OCI-LY3 (cell line): Measurements from ENCODE around the gene PRSS23.

Experiments
- H2AFZ ChIP-seq: fragments of 200-600, 300-600 bp; shearing (Covaris generic); 2 replicates; pipeline ENCODE4 v1.6.0; 2014; ENCODE audit warnings: antibody characterized with exemption, low read depth, low read length
- H3K27ac ChIP-seq: fragments of 200-600, 300-600 bp; sonication (generic); 2 replicates; pipeline ENCODE4 v1.5.1; 2014; ENCODE audit warnings: mild to moderate bottlenecking, low read length, moderate library complexity, mixed read lengths
- H3K27me3 ChIP-seq: fragments of 200-600, 300-600 bp; sonication (generic); 2 replicates; pipeline ENCODE4 v1.6.1; 2014; ENCODE audit warnings: low read depth, low read length, mixed read lengths
- H3K36me3 ChIP-seq: fragments of 200-600, 300-600 bp; sonication (generic); replicated peaks from 2 replicates; pipeline ENCODE3; 2014; ENCODE audit warnings: low read depth, low read length, mixed read lengths
- H3K4me1 ChIP-seq: fragments of 300-600, 200-600 bp; sonication (generic); 2 replicates; pipeline ENCODE4 v1.6.1; 2014; ENCODE audit warnings: low read length, mixed read lengths
- H3K4me2 ChIP-seq: fragments of 200-600, 300-600 bp; sonication (generic); 2 replicates; pipeline ENCODE4 v1.6.1; 2014; ENCODE audit warnings: low read length, mixed read lengths
- H3K4me3 ChIP-seq: fragments of 300-600, 200-600 bp; sonication (generic); 2 replicates; pipeline ENCODE4 v1.5.1; 2014; ENCODE audit warnings: antibody characterized with exemption, mild to moderate bottlenecking, low read length, moderate library complexity
- H3K79me2 ChIP-seq: fragments of 300-600, 200-600 bp; shearing (Covaris generic); 2 replicates; pipeline ENCODE4 v1.6.1; 2014; ENCODE audit warnings: mild to moderate bottlenecking, low read length, mixed read lengths
- H3K9ac ChIP-seq: fragments of 300-600, 200-600 bp; shearing (Covaris generic); 2 replicates; pipeline ENCODE4 v1.6.0; 2014; ENCODE audit warnings: mild to moderate bottlenecking, low read length, moderate library complexity
- H3K9me3 ChIP-seq: fragments of 200-600, 300-600 bp; shearing (Covaris generic); 2 replicates; pipeline ENCODE4 v1.6.1; 2014; ENCODE audit warnings: low read length, mixed read lengths; ENCODE audit not compliant: insufficient read depth
- H4K20me1 ChIP-seq: fragments of 200-600, 300-600 bp; sonication (generic); 2 replicates; pipeline ENCODE4 v1.6.1; 2016; ENCODE audit warnings: low read length, mixed read lengths; ENCODE audit not compliant: insufficient read depth
- EZH2phosphoT487 ChIP-seq: fragments of 200-600 bp; shearing (Covaris generic); IDR thresholded peaks from 2 replicates; pipeline ENCODE4 v1.6.1; 2018; ENCODE audit warnings: antibody characterized with exemption, mixed run types, low read depth
- TF ChIP-seq, protein P1 (sequence below): fragments of 200-600, 300-600 bp; sonication (generic); IDR thresholded peaks from 2 replicates; pipeline ENCODE4 v1.5.1; 2014; ENCODE audit warnings: antibody characterized with exemption, low read length, low read depth

Gene PRSS23

DNA sequence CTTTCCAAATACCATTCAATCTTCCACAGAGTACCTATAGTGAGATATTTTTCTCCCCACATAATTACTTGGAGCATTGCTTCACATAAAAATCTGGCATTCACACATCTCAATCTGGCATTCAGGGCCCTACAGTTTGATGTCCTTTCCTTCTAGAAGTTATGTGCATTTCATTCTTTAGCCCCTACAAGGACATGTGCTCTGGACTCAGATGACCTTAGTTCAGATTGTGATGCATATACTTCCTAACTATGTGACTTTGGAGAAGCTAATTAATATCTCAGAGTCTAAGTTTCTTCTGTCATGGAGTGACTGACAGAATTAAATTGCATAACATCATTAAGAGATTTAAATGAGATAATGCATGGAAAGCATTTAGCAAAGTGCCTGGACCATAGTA is 25.9 kb upstream of the PRSS23 start:
- H3K9ac ChIP-seq, result no peak overlapping the region
- H3K79me2 ChIP-seq, result no peaks in the 10 kb centered on the region
- H3K27ac ChIP-seq, result no peak overlapping the region
- no peaks in the 10 kb centered on the region for H4K20me1 ChIP-seq
- TF ChIP-seq, protein P1, sequence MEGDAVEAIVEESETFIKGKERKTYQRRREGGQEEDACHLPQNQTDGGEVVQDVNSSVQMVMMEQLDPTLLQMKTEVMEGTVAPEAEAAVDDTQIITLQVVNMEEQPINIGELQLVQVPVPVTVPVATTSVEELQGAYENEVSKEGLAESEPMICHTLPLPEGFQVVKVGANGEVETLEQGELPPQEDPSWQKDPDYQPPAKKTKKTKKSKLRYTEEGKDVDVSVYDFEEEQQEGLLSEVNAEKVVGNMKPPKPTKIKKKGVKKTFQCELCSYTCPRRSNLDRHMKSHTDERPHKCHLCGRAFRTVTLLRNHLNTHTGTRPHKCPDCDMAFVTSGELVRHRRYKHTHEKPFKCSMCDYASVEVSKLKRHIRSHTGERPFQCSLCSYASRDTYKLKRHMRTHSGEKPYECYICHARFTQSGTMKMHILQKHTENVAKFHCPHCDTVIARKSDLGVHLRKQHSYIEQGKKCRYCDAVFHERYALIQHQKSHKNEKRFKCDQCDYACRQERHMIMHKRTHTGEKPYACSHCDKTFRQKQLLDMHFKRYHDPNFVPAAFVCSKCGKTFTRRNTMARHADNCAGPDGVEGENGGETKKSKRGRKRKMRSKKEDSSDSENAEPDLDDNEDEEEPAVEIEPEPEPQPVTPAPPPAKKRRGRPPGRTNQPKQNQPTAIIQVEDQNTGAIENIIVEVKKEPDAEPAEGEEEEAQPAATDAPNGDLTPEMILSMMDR, result no peak
- TF ChIP-seq EZH2phosphoT487, result no peak
- H3K27me3 ChIP-seq, result peaks cover 14% of the 10 kb centered on the region; the same call in 1 of the 2 replicates
- H3K4me2 ChIP-seq, result no peak overlapping the region
- H2AFZ ChIP-seq, result no peak overlapping the region
- H3K9me3 ChIP-seq, result no peaks in the 10 kb centered on the region
- H3K36me3 ChIP-seq, result no peaks in the 10 kb centered on the region
- H3K4me1 ChIP-seq, result no peaks in the 10 kb centered on the region
- no peak overlapping the region for H3K4me3 ChIP-seq

DNA sequence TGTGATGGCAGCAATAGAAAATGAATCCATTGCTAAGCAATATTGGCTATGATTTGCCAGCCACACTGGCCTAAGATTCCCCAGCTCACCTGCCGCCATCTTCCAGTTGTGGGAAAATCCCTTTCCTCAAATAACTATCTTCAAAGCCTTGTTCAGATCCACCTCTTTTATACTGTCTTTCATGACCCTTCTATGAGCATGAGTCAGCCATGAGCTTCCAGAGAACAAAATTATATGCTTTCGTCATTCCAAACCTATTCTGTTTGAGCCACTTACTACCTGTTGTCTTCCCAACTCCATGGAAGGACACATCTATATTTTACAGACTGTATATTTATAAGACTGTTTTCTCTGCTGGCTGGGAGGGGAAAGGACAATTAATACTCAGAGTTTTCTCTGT is 25.0 kb upstream of the PRSS23 start:
- H3K27ac ChIP-seq, result no peak overlapping the region
- H3K4me3 ChIP-seq, result no peak overlapping the region
- no peak for TF ChIP-seq EZH2phosphoT487
- TF ChIP-seq, protein P1, result no peak
- H3K36me3 ChIP-seq, result no peaks in the 10 kb centered on the region
- H3K4me2 ChIP-seq, result no peak overlapping the region
- H3K9ac ChIP-seq, result no peak overlapping the region
- H2AFZ ChIP-seq, result no peak overlapping the region
- no peaks in the 10 kb centered on the region for H3K79me2 ChIP-seq
- no peaks in the 10 kb centered on the region for H4K20me1 ChIP-seq
- H3K4me1 ChIP-seq, result no peaks in the 10 kb centered on the region
- H3K9me3 ChIP-seq, result no peaks in the 10 kb centered on the region
- H3K27me3 ChIP-seq, result peaks cover 14% of the 10 kb centered on the region; the same call in 1 of the 2 replicates

DNA sequence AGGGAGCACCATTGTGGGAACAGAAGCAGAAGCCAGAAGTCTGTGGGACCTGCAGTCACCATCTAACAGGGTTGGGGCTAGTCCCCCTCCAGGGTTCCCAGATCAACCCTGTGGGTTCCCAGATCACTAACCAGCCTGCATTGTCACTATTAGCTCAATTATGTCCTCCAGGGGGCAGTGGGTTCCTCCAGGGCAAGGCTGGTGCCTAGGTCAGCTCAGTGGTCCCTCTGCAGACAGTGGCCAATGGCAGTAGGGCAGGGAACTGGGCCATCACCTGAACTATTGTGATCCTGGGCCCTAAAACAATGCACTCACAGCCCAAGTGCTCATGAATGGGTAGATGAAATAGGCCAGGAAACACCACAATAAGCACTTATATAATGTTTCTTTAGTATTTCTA is 18.8 kb upstream of the PRSS23 start:
- H3K36me3 ChIP-seq, result no peaks in the 10 kb centered on the region
- no peaks in the 10 kb centered on the region for H3K9me3 ChIP-seq
- no peak overlapping the region for H3K9ac ChIP-seq
- H3K4me2 ChIP-seq, result no peak overlapping the region
- no peaks in the 10 kb centered on the region for H3K79me2 ChIP-seq
- TF ChIP-seq EZH2phosphoT487, result no peak
- TF ChIP-seq, protein P1, result no peak
- no peaks in the 10 kb centered on the region for H3K4me1 ChIP-seq
- H3K27ac ChIP-seq, result no peak overlapping the region
- H3K4me3 ChIP-seq, result no peak overlapping the region
- H4K20me1 ChIP-seq, result no peaks in the 10 kb centered on the region
- H3K27me3 ChIP-seq, result peaks cover 13% of the 10 kb centered on the region; the same call in 1 of the 2 replicates
- no peak overlapping the region for H2AFZ ChIP-seq

DNA sequence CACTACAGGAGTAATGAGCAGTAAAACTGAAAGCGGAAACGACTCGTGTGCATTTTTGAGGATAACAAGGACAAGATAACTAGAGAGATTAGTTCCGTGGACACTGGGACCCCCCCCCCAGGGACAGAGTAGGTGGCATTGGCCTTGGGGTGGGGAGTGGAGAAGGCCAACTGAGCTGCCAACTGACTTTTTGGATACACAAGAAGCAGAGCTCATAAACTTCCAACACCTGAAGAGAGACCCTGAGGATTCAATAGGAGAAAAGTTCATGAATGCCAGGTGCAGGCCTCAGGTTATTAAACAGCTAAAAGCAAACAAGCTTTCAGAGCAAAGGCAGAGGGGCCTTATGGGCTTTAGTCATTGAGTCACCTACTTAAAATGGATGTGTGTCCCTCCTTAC is 17.6 kb upstream of the PRSS23 start:
- H4K20me1 ChIP-seq, result no peaks in the 10 kb centered on the region

More for the DNA sequence above, 17.6 kb upstream of the PRSS23 start:
- H3K9me3 ChIP-seq, result no peaks in the 10 kb centered on the region
- peaks cover 8% of the 10 kb centered on the region; the same call in 1 of the 2 replicates for H3K27me3 ChIP-seq
- no peak overlapping the region for H3K4me2 ChIP-seq
- H3K36me3 ChIP-seq, result no peaks in the 10 kb centered on the region
- no peak overlapping the region for H3K27ac ChIP-seq
- H3K9ac ChIP-seq, result no peak overlapping the region
- H3K4me1 ChIP-seq, result no peaks in the 10 kb centered on the region
- no peak overlapping the region for H3K4me3 ChIP-seq
- H3K79me2 ChIP-seq, result no peaks in the 10 kb centered on the region
- H2AFZ ChIP-seq, result no peak overlapping the region
- TF ChIP-seq, protein P1, result no peak
- no peak for TF ChIP-seq EZH2phosphoT487
